Parathyroid adenoma (tissue), 2 donors: ENCODE measurements around the gene EYA4.

ENCODE experiments used
- H2AFZ ChIP-seq: fragments of 300-600 bp; sonication (generic); one replicate; pipeline ENCODE4 v1.7.0; 2017; ENCODE audit warnings: antibody characterized with exemption, mild to moderate bottlenecking
- H3K27ac ChIP-seq: fragments of 300-600 bp; sonication (generic); one replicate; pipeline ENCODE4 v1.7.0; 2017
- H3K27me3 ChIP-seq: fragments of 300-600 bp; sonication (generic); one replicate; pipeline ENCODE4 v1.7.0; 2017; ENCODE audit warnings: low read length; ENCODE audit not compliant: control insufficient read depth, insufficient read depth
- H3K36me3 ChIP-seq: fragments of 300-600 bp; sonication (generic); one replicate; pipeline ENCODE4 v1.7.0; 2017; ENCODE audit warnings: low read length; ENCODE audit not compliant: control insufficient read depth, insufficient read depth
- H3K4me1 ChIP-seq: fragments of 300-600 bp; sonication (generic); one replicate; pipeline ENCODE4 v1.7.0; 2017; ENCODE audit warnings: control low read depth
- H3K4me2 ChIP-seq: fragments of 300-600 bp; sonication (generic); one replicate; pipeline ENCODE4 v1.7.0; 2017; ENCODE audit warnings: low read length
- H3K4me3 ChIP-seq: fragments of 300-600 bp; sonication (generic); one replicate; pipeline ENCODE4 v1.7.0; 2017; ENCODE audit warnings: low read depth, low read length
- H3K79me2 ChIP-seq: fragments of 300-600 bp; sonication (generic); one replicate; pipeline ENCODE4 v1.7.0; 2017; ENCODE audit warnings: control low read depth
- H3K9ac ChIP-seq: fragments of 300-600 bp; sonication (generic); one replicate; pipeline ENCODE4 v1.7.0; 2017; ENCODE audit warnings: mild to moderate bottlenecking
- H3K9me3 ChIP-seq: fragments of 300-600 bp; sonication (generic); one replicate; pipeline ENCODE4 v1.7.0; 2017; ENCODE audit warnings: low read length; ENCODE audit not compliant: control insufficient read depth
- TF ChIP-seq, protein P1 (sequence below): fragments of 300-600 bp; sonication (generic); IDR thresholded peaks from one replicate; pipeline ENCODE4 v1.7.0; 2017; ENCODE audit warnings: antibody characterized with exemption, mild to moderate bottlenecking
- donor health status: primary hyperparathyroidism.

EYA4 gene

DNA sequence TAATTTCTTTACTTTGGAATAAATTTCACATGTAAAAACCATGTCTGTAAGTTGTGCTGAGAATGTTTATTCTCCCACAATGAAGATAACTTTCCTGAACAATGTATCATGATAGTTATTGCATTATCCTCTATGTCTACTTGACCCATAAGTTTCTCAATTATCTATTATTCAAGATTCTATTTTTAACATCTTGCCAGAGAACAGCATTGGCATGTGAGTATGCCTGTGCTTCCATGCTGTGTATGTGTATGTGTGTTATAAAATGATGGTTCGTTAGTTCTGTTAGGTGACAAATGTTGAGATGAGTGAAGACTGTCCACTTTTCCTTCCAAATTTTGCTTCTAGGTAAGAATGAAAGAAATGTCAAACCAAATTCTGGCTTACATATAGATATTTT lies 111.9 kb downstream of the EYA4 start:
- H3K4me3 ChIP-seq, result no peak overlapping the region
- H3K4me2 ChIP-seq, result no peak overlapping the region
- H3K79me2 ChIP-seq, result no peaks in the 10 kb centered on the region
- no peaks in the 10 kb centered on the region for H3K27me3 ChIP-seq
- H2AFZ ChIP-seq, result no peak overlapping the region
- H3K9me3 ChIP-seq, result no peaks in the 10 kb centered on the region
- TF ChIP-seq, protein P1, sequence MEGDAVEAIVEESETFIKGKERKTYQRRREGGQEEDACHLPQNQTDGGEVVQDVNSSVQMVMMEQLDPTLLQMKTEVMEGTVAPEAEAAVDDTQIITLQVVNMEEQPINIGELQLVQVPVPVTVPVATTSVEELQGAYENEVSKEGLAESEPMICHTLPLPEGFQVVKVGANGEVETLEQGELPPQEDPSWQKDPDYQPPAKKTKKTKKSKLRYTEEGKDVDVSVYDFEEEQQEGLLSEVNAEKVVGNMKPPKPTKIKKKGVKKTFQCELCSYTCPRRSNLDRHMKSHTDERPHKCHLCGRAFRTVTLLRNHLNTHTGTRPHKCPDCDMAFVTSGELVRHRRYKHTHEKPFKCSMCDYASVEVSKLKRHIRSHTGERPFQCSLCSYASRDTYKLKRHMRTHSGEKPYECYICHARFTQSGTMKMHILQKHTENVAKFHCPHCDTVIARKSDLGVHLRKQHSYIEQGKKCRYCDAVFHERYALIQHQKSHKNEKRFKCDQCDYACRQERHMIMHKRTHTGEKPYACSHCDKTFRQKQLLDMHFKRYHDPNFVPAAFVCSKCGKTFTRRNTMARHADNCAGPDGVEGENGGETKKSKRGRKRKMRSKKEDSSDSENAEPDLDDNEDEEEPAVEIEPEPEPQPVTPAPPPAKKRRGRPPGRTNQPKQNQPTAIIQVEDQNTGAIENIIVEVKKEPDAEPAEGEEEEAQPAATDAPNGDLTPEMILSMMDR, result no peak
- H3K36me3 ChIP-seq, result no peaks in the 10 kb centered on the region
- no peak overlapping the region for H3K27ac ChIP-seq
- no peak overlapping the region for H3K9ac ChIP-seq
- no peaks in the 10 kb centered on the region for H3K4me1 ChIP-seq

GRCh38 chr6:133355922-133356321 lies 114.8 kb downstream of the EYA4 start:
- Histone ChIP-seq H3K27ac (no peak overlapping the region), H3K36me3 (no peaks in the 10 kb centered on the region), H3K27me3 (no peaks in the 10 kb centered on the region), H3K4me2 (no peak overlapping the region), H2AFZ (no peak overlapping the region), H3K9me3 (no peaks in the 10 kb centered on the region), H3K79me2 (no peaks in the 10 kb centered on the region), H3K9ac (no peak overlapping the region), H3K4me1 (no peaks in the 10 kb centered on the region), H3K4me3 (no peak overlapping the region)
- TF ChIP-seq, protein P1, result no peak

DNA sequence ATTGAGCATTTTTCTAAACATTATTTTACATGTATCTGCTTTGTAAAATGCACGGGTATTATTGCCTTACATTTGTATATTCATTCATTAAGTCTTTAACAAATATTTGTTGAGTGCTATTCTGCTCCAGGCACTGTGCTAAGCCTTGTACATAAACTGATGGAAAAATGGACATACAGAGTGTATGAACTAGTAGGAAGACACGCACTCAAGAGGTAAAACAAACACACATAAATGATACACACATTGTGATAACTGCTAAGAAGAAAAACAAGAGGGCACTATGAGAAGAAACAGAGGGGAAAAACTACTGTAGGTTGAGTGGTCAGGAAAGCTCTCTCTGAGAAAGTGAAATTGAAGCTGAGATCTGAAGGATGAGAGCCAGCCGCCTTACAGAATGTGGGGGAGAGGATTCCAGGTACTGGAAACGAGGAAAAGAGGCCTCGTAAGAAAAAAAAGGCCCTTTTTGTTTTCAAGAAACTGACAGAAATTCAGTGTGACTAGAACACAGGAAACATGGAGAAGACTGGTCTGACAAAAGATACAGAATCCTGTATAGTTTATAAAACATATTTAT lies 117.5 kb downstream of the EYA4 start:
- Histone ChIP-seq H2AFZ (no peak overlapping the region), H3K4me3 (no peak overlapping the region), H3K4me1 (no peaks in the 10 kb centered on the region), H3K4me2 (no peak overlapping the region), H3K9ac (no peak overlapping the region), H3K27ac (no peak overlapping the region), H3K9me3 (no peaks in the 10 kb centered on the region), H3K36me3 (no peaks in the 10 kb centered on the region), H3K27me3 (no peaks in the 10 kb centered on the region), H3K79me2 (no peaks in the 10 kb centered on the region)
- TF ChIP-seq, protein P1, result no peak

GRCh38 chr6:133359256-133359655 lies 118.1 kb downstream of the EYA4 start:
- Histone ChIP-seq H3K4me1 (no peaks in the 10 kb centered on the region), H2AFZ (no peak overlapping the region), H3K9me3 (no peaks in the 10 kb centered on the region), H3K4me3 (no peak overlapping the region), H3K27me3 (no peaks in the 10 kb centered on the region), H3K4me2 (no peak overlapping the region), H3K79me2 (no peaks in the 10 kb centered on the region), H3K36me3 (no peaks in the 10 kb centered on the region), H3K27ac (no peak overlapping the region), H3K9ac (no peak overlapping the region)
- TF ChIP-seq, protein P1, result no peak

DNA sequence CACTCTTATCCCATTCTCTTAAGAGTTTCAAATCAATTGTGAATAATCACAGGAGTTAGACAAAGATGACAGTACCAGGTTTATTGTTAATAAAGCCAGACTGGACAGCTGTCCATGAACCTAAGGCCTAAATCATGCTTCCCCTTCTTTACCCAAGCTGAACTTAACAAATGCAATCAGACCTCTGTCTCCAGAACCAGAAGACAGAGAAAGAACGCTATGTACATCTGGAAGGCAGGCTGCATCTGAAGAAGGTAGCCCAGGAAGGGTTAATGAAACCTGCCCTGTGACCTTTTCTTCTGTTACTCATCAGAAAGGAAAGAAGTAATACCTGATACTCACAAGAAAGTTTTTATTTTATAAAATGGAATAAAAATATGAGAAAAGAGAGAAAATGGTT lies 118.6 kb downstream of the EYA4 start:
- TF ChIP-seq, protein P1, result no peak
- Histone ChIP-seq H3K4me3 (no peak overlapping the region), H3K79me2 (no peaks in the 10 kb centered on the region), H3K9ac (no peak overlapping the region), H3K9me3 (no peaks in the 10 kb centered on the region), H3K4me1 (no peaks in the 10 kb centered on the region), H2AFZ (no peak overlapping the region), H3K4me2 (no peak overlapping the region), H3K27ac (no peak overlapping the region), H3K36me3 (no peaks in the 10 kb centered on the region), H3K27me3 (no peaks in the 10 kb centered on the region)
